ENCODE measurements around the gene CSNK1G1. TPM values are rescaled to one million over a fixed set of nuclear protein-coding genes. Genes with fewer than 3 reads are reported as not detected.

Gene CSNK1G1
- total and polyA plus RNA-seq, 2 of the 8 experiments (the other 6 are each of a cell fraction or from before 2014, with no cell fraction given) = 6.0 to 12.9 TPM

DNA sequence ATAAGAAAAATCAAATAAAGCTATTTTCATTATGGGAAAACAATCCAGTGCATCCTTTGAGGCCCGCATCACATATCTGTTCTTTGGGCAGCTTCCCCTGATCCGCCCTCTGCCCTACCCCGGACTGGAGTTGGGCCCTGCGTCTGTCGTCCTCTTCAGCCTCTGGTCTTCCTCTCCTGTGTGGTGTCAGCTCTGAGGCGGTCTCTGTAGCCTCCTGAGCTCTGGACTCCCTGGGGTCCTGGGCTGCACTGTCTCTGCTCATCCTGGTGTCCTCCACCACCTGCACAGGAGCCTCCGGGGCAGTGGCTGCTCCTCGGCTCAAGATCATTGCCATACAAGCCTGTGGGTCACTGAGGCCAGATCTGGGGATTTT, 211.8 kb downstream of the CSNK1G1 start:
- Histone ChIP-seq H2BK5ac (ENCODE audit: low read depth, low read length) (no peak overlapping the region), H3K27ac (ENCODE audit: low read depth, low read length) (no peak overlapping the region), H4K20me1 (replicated peaks in 1 of 2; ENCODE audit: control insufficient read depth in 1 of 2, insufficient read depth in 2 of 2, low read length in 2 of 2) (peaks cover 0 to 3% of the 10 kb centered on the region in 2 experiments), H3K9ac (replicated peaks in 1 of 4; ENCODE audit: extremely low read depth in 1 of 4, low read depth in 3 of 4, low read length in 3 of 4) (no peak overlapping the region), H2BK20ac (ENCODE audit: low read length) (no peak overlapping the region), H3K9me3 (ENCODE audit: insufficient read depth in 2 of 2, low read depth in 1 of 2, low read length in 1 of 2) (no peaks in the 10 kb centered on the region), H3K79me2 (ENCODE audit: control insufficient read depth in 1 of 2, insufficient read depth in 2 of 2, low read length in 2 of 2) (no peaks in the 10 kb centered on the region), H3K4me2 (ENCODE audit: insufficient read depth in 1 of 2, low read depth in 2 of 2, low read length in 2 of 2) (no peak overlapping the region), H4K91ac (replicated peaks; ENCODE audit: insufficient read length, low read length) (no peak overlapping the region), H3K18ac (ENCODE audit: extremely low read depth, low read length) (no peak overlapping the region), H3K14ac (ENCODE audit: insufficient read length) (no peak overlapping the region), H2AFZ (ENCODE audit: low read length) (no peak overlapping the region), H4K5ac (ENCODE audit: insufficient read length, low read depth, low read length) (no peak overlapping the region), H3K23me2 (ENCODE audit: low read depth, low read length) (no peaks in the 10 kb centered on the region), H4K8ac (ENCODE audit: extremely low read depth, insufficient read depth, low read length) (no peak overlapping the region; the same call in 1 of the 2 replicates), H2AK5ac (ENCODE audit: low read depth, low read length) (no peak overlapping the region), H3K56ac (replicated peaks; ENCODE audit: insufficient read length, low read depth, low read length) (no peak overlapping the region), H2BK120ac (replicated peaks; ENCODE audit: low read depth, low read length) (no peak overlapping the region), H2BK12ac (ENCODE audit: low read depth, low read length) (no peak overlapping the region), H3K23ac (ENCODE audit: insufficient read length) (no peak overlapping the region), H3K36me3 (ENCODE audit: control insufficient read depth in 2 of 4, insufficient read depth in 4 of 4, low read length in 3 of 4) (peaks cover 0 to 5% (median 0%) of the 10 kb centered on the region in 4 experiments; a peak in 1 of 8 replicates), H3K27me3 (replicated peaks in 1 of 4; ENCODE audit: control insufficient read depth in 3 of 4, extremely low read depth in 1 of 4, insufficient read depth in 3 of 4, low read length in 3 of 4) (no peaks in the 10 kb centered on the region), H3K4me1 (replicated peaks in 1 of 4; ENCODE audit: control insufficient read depth in 3 of 4, insufficient read depth in 4 of 4, low read length in 3 of 4) (no peaks in the 10 kb centered on the region), H3K79me1 (ENCODE audit: low read depth, low read length) (no peaks in the 10 kb centered on the region), H3K4ac (replicated peaks; ENCODE audit: insufficient read length, low read depth, low read length) (no peak overlapping the region), H3K4me3 (ENCODE audit: extremely low read depth in 1 of 4, insufficient read depth in 2 of 4, low read depth in 3 of 4, low read length in 4 of 4) (no peak overlapping the region), H2BK15ac (ENCODE audit: low read length) (no peak overlapping the region)
- FAIRE-seq (no peak), DNase-seq (ENCODE audit: low read depth in 1 of 2, low spot score in 2 of 2) (no peak)
- ChIA-PET CTCF (ENCODE audit: partially characterized antibody) (interaction anchor here (0.9 to 4.1 kb wide), 5 partner anchors 9 to 68 kb away, joined by 3 to 18 read pairs (median 7); no protein-coding TSS in a partner anchor), POLR2A (ENCODE audit: partially characterized antibody) (interaction anchor here (2.6 kb wide), 1 partner anchor 10 kb away, joined by 7 read pairs; no protein-coding TSS in a partner anchor)
- TF ChIP-seq NRF1 (IDR thresholded peaks at IDR 0.05; ENCODE audit: low read depth, low read length) = no peak
- 74% methylated on average over 8 of the region's 8 CpGs; no CpG with 5 or more reads in 1 of the 2 experiments for WGBS, 2 experiments (ENCODE audit: extremely low coverage in 1 of 2, insufficient coverage in 1 of 2, insufficient read length in 1 of 2, insufficient replicate concordance in 2 of 2, low coverage in 1 of 2, low lambda C conversion rate in 2 of 2, missing lambda C conversion rate in 1 of 2)
